Activated CD4-positive, alpha-beta T cell treated with anti-CD3 and anti-CD28 coated beads, Interleukin-2, amount 10 ng/mL, durations not matched to agents 24 days and 14 days (primary cell): ENCODE results near the gene NCAM2. TPM values are rescaled to one million over a fixed set of nuclear protein-coding genes. Genes with fewer than 3 reads are reported as not detected.

Experiments
- DNase-seq: peaks from one replicate; pipeline ENCODE4 v3.0.0; 2022
- H3K27ac Mint-ChIP-seq: one replicate; pipeline ENCODE4 v1.8.0; 2022; ENCODE audit warnings: mild to moderate bottlenecking, mixed read lengths
- H3K27me3 Mint-ChIP-seq: one replicate; pipeline ENCODE4 v1.8.0; 2022; ENCODE audit warnings: mixed read lengths
- H3K36me3 Mint-ChIP-seq: one replicate; pipeline ENCODE4 v1.8.0; 2022; ENCODE audit warnings: low read depth, mild to moderate bottlenecking, mixed read lengths
- H3K4me1 Mint-ChIP-seq: one replicate; pipeline ENCODE4 v1.8.0; 2021; ENCODE audit warnings: mixed read lengths
- H3K4me3 Mint-ChIP-seq: one replicate; pipeline ENCODE4 v1.8.0; 2022; ENCODE audit warnings: mild to moderate bottlenecking, moderate library complexity, mixed read lengths
- H3K9me3 Mint-ChIP-seq: one replicate; pipeline ENCODE4 v1.8.0; 2021; ENCODE audit warnings: mixed read lengths
- intact Hi-C: fragments of 100-400 bp; cut with micrococcal nuclease; formaldehyde crosslinking; loops from one replicate; pipeline ENCODE4 v1.15.1; 2023
- total RNA-seq: library from RNA; stranded (reverse); gene quantifications from 2 replicates; pipeline ENCODE4 v1.2.3, GENCODE V29; 2022

The NCAM2 gene
- total RNA-seq, 1 donor from 2014 or later: not detected

DNA sequence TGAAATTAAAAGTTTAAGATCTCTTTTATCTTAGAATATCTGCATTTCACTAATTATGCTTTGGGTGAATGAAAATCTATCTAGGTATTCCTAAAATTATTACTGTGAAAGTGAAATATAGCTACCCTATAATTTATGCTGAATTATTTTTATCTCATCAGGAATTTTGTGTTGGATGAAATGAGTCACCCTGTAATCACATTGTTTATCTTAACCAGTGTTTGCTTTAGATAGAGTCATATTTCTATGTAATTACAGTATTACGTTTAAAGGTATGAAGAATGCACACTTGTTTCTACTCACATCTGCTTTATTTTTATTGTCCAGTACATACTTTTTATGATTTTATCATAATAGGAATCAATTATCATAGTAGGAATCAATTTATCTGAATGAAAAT is 249.2 kb downstream of the NCAM2 start:
- DNase-seq: no peak
- intact Hi-C loops: no loop called here
- Mint-ChIP-seq H3K9me3 (no peaks in the 10 kb centered on the region), H3K36me3 (no peaks in the 10 kb centered on the region), H3K4me1 (no peaks in the 10 kb centered on the region), H3K4me3 (no peak overlapping the region), H3K27me3 (no peaks in the 10 kb centered on the region), H3K27ac (no peak overlapping the region)

DNA sequence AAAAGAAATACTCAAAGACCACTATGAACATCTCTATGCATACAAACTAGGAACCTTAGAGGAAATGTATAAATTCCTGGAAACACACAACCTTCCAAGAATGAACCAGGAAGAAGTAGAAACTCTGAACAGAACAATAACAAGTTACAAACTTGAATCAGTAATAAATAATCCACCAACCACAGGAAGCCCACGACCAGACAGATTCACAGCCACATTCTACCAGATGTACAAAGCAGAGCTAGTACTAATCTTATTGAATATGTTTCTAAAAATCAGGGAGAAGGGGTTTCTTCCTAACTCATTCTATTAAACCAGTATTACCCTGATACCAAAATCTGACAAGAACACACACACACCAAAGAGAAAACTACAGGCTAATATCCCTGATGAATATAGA is 263.8 kb downstream of the NCAM2 start:
- intact Hi-C loops: no loop called here
- Mint-ChIP-seq H3K9me3 (no peaks in the 10 kb centered on the region), H3K4me3 (no peak overlapping the region), H3K4me1 (no peaks in the 10 kb centered on the region), H3K27ac (no peak overlapping the region), H3K27me3 (no peaks in the 10 kb centered on the region), H3K36me3 (no peaks in the 10 kb centered on the region)
- no peak for DNase-seq

- Mint-ChIP-seq H3K4me3 (no peak overlapping the region), H3K9me3 (no peaks in the 10 kb centered on the region), H3K27ac (no peak overlapping the region), H3K4me1 (no peaks in the 10 kb centered on the region), H3K36me3 (no peaks in the 10 kb centered on the region), H3K27me3 (no peaks in the 10 kb centered on the region)
- intact Hi-C loops: no loop called here
- no peak for DNase-seq
These were observed 269.9 kb downstream of the NCAM2 start for GRCh38 chr21:21268061-21268471.

GRCh38 chr21:21268885-21269284 is 270.7 kb downstream of the NCAM2 start:
- Mint-ChIP-seq H3K27ac (no peak overlapping the region), H3K4me1 (no peaks in the 10 kb centered on the region), H3K4me3 (no peak overlapping the region), H3K9me3 (no peaks in the 10 kb centered on the region), H3K27me3 (no peaks in the 10 kb centered on the region), H3K36me3 (no peaks in the 10 kb centered on the region)
- DNase-seq: no peak
- intact Hi-C loops: no loop called here

DNA sequence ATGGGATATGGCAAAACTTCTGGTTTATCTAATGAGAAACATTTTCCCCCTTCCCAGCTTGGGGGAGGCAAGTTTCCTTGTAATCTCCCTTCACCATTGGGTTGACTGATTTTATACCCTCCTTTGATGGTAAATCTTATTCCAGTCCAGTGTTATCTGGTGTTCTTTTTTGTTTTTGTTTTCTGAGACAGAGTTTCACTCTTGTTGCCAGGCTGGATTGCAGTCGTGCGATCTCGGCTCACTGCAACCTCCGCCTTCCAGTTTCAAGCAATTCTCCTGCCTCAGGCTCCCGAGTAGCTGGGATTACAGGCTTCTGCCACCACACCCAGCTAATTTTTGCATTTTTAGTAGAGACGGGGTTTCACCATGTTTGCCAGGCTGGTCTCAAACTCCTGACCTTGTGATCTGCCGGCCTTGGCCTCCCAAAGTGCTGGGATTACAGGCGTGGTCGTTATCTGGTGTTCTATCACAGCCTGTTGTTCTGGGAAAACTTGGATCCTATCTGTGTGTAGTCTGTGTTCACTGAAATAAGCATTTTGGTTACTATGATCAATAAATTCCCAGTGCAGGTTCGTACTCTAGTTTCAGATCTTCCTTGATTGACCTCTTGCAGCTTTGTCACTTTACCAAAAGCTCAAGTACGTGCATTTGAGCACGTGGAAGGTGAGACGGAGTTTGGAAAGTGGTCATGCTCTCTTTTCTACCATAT is 281.1 kb downstream of the NCAM2 start:
- no peaks in the 10 kb centered on the region for H3K4me1 Mint-ChIP-seq
- no peak overlapping the region for H3K27ac Mint-ChIP-seq
- H3K4me3 Mint-ChIP-seq: no peak overlapping the region
- DNase-seq: no peak
- H3K9me3 Mint-ChIP-seq: no peaks in the 10 kb centered on the region
- no peaks in the 10 kb centered on the region for H3K27me3 Mint-ChIP-seq
- no peaks in the 10 kb centered on the region for H3K36me3 Mint-ChIP-seq
- intact Hi-C loops: no loop called here

DNA sequence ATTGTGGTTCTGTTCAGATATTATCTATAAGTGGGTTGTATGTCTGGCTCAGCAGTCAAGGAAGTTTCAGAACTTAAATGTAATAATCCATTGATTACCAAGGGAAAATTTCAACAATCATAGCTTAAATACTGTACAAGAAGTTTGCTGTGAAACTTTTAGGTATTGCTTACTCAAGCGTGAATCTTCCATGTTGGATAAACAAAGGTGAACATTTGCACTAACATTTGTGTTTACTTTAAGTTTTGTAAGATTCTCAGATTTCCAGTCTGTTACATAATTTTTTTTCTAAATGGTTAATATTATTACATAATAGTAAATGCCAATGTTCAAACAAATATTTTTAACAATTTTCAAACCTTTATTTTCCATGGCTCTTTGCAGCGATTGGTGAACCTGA is 285.6 kb downstream of the NCAM2 start:
- Mint-ChIP-seq H3K4me1 (no peaks in the 10 kb centered on the region), H3K9me3 (no peaks in the 10 kb centered on the region), H3K4me3 (no peak overlapping the region), H3K27ac (no peak overlapping the region), H3K27me3 (no peaks in the 10 kb centered on the region), H3K36me3 (no peaks in the 10 kb centered on the region)
- intact Hi-C loops: no loop called here
- no peak for DNase-seq

DNA sequence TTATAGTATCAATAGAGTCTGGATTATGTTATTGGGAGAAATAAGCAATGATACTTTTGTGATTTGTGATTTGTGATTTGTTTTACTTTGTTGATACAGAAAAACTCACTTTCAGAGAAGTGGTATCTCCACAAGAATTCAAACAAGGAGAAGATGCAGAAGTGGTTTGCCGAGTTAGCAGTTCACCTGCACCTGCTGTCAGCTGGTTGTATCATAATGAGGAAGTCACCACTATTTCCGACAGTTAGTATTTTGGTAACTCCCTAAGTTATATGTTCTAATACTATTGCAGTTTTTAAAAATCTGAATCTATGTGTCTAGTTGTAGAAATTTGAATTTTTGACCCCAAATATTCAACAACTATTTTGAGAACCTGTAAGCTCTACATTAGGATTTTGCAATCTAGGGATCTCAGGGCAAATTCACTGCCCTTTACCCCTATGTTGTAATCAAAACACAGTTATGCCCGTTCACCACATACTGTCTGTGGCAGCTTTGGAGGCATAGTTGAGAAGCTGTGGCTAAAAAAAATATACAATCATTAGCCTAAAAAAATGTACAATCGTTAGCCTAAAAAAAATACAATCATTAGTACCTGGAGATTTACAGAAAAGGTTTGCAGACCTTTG is 288.1 kb downstream of the NCAM2 start:
- intact Hi-C loops: no loop called here
- Mint-ChIP-seq H3K27me3 (no peaks in the 10 kb centered on the region), H3K4me3 (no peak overlapping the region), H3K27ac (no peak overlapping the region), H3K36me3 (no peaks in the 10 kb centered on the region), H3K4me1 (no peaks in the 10 kb centered on the region), H3K9me3 (no peaks in the 10 kb centered on the region)
- no peak for DNase-seq

DNA sequence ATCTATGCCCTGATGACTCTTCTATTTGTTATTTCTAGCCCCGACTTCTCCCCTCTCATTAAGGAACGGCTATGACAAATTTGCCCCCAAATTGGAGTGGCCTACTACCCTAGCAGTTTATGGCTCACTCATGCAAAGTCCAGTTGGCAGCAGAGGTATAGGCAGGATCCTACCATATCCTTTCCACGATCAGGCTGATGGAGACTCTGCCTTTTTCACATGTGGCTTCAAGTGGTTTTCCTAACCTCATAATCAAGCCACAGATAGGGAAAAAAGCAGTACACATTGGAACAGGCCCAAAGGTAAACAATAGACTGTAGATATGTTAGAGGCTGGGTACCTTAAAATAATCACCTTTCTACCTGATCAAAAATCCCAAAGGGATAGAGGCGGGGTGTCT is 292.5 kb downstream of the NCAM2 start:
- Mint-ChIP-seq H3K36me3 (no peaks in the 10 kb centered on the region), H3K4me1 (no peaks in the 10 kb centered on the region), H3K4me3 (no peak overlapping the region), H3K9me3 (no peaks in the 10 kb centered on the region), H3K27ac (no peak overlapping the region), H3K27me3 (no peaks in the 10 kb centered on the region)
- DNase-seq: no peak
- intact Hi-C loops: no loop called here

- H3K4me3 Mint-ChIP-seq: no peak overlapping the region
- no peak overlapping the region for H3K27ac Mint-ChIP-seq
- DNase-seq: no peak
- intact Hi-C loops: no loop called here
- no peaks in the 10 kb centered on the region for H3K27me3 Mint-ChIP-seq
- no peaks in the 10 kb centered on the region for H3K4me1 Mint-ChIP-seq
- no peaks in the 10 kb centered on the region for H3K36me3 Mint-ChIP-seq
- no peaks in the 10 kb centered on the region for H3K9me3 Mint-ChIP-seq
These were observed 293.8 kb downstream of the NCAM2 start for GRCh38 chr21:21291883-21292569.

- H3K27ac Mint-ChIP-seq: no peak overlapping the region
- no peaks in the 10 kb centered on the region for H3K27me3 Mint-ChIP-seq
- no peaks in the 10 kb centered on the region for H3K4me1 Mint-ChIP-seq
- intact Hi-C loops: no loop called here
- no peaks in the 10 kb centered on the region for H3K9me3 Mint-ChIP-seq
- no peak for DNase-seq
- no peak overlapping the region for H3K4me3 Mint-ChIP-seq
- no peaks in the 10 kb centered on the region for H3K36me3 Mint-ChIP-seq
These were observed 297.1 kb downstream of the NCAM2 start for GRCh38 chr21:21295303-21295702.

DNA sequence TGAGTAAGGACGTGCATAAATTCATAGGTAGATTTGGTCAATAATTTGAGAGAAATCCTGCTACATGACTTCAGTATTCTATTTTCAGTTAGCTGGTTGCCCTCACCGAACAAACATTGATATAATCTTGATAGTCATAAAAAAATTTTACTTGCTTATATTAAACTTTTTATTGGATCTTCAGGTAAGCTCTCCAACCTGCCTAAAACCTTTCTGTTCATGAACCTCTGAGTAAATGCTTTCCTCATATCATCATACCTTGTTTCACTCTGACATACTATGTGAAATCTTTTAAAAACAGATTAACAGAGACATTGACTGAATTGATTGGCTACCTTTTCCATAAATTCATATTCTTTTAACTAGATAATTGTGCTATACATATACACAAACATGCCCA is 299.0 kb downstream of the NCAM2 start:
- DNase-seq: no peak
- intact Hi-C loops: no loop called here
- no peaks in the 10 kb centered on the region for H3K9me3 Mint-ChIP-seq
- no peaks in the 10 kb centered on the region for H3K4me1 Mint-ChIP-seq
- H3K4me3 Mint-ChIP-seq: no peak overlapping the region
- H3K27me3 Mint-ChIP-seq: no peaks in the 10 kb centered on the region
- no peaks in the 10 kb centered on the region for H3K36me3 Mint-ChIP-seq
- H3K27ac Mint-ChIP-seq: no peak overlapping the region

DNA sequence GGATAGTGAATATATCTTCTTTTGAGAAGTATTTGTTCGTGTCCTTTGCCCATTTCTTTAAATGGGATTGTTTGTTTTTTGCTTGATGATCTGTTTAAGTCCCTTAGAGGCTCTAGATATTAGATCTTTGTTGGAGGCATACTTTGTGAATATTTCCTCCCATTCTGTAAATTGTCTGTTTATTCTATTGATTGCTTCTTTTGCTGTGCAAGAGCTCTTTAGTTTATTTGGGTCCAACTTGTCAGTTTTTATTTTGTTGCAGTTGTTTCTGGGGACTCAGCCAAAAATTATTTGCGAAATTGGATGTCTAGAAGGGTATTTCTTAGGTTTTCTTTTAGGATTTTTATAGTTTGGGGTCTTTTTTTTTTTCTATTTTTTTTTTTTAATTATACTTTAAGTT is 302.8 kb downstream of the NCAM2 start:
- Mint-ChIP-seq H3K36me3 (no peaks in the 10 kb centered on the region), H3K9me3 (no peaks in the 10 kb centered on the region), H3K4me1 (no peaks in the 10 kb centered on the region), H3K27ac (no peak overlapping the region), H3K27me3 (no peaks in the 10 kb centered on the region), H3K4me3 (no peak overlapping the region)
- intact Hi-C loops: no loop called here
- no peak for DNase-seq

DNA sequence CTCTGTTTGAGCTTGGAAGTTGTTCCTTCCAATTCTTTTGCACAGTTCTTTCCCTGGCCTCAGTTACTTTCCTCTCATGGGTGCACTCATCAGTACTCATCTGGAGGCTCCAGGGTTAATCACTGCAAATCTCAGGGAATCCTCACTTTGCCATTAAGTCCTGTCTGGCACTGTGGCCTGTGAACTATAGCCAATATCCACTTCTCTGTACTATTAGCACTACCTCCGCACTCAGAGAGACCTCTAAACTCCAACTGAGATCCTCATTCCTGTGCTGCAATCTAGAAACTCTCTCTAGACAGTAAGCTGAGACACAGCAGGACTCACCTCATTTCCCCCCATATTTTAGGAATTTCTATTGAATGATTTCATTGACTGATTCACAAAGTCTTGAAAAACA is 311.3 kb downstream of the NCAM2 start:
- intact Hi-C loops: no loop called here
- no peak overlapping the region for H3K4me3 Mint-ChIP-seq
- H3K4me1 Mint-ChIP-seq: no peaks in the 10 kb centered on the region
- H3K27ac Mint-ChIP-seq: no peak overlapping the region
- H3K27me3 Mint-ChIP-seq: no peaks in the 10 kb centered on the region
- no peaks in the 10 kb centered on the region for H3K36me3 Mint-ChIP-seq
- DNase-seq: no peak
- H3K9me3 Mint-ChIP-seq: no peaks in the 10 kb centered on the region

GRCh38 chr21:21324297-21324696 is 326.1 kb downstream of the NCAM2 start:
- intact Hi-C loops: no loop called here
- no peaks in the 10 kb centered on the region for H3K27me3 Mint-ChIP-seq
- no peak overlapping the region for H3K4me3 Mint-ChIP-seq
- no peaks in the 10 kb centered on the region for H3K9me3 Mint-ChIP-seq
- DNase-seq: no peak
- no peaks in the 10 kb centered on the region for H3K36me3 Mint-ChIP-seq
- no peaks in the 10 kb centered on the region for H3K4me1 Mint-ChIP-seq
- H3K27ac Mint-ChIP-seq: no peak overlapping the region
